T47D (cell line): ENCODE data around the gene PRUNE2.
"Not testable (repeated sequence)": the region's sequence is repeated elsewhere in the genome, so short reads cannot be mapped to it uniquely, and the experiment has no call there.

ENCODE experiments used
- DNase-seq, 2 experiments: peaks; one replicate each; pipeline versions ENCODE4 v3.0.0 to v3.0.0-alpha.2; 2011 to 2012; ENCODE audit warnings: low read depth in 1 of 2, low spot score in 1 of 2
- JUND ChIP-seq: IDR thresholded peaks from 2 replicates; pipeline ENCODE4 v1.6.1; 2012; ENCODE audit warnings: low read depth
- in situ Hi-C: cut with HindIII; loops from 2 replicates; pipeline ENCODE4 v1.10.0; 2016; ENCODE audit warnings: low sequenced_read_pairs, low pct_unique_long_range_greater_than_20kb

The PRUNE2 gene

GRCh38 chr9:76756941-76757673, 148.8 kb downstream of the PRUNE2 start:
- no peak for TF ChIP-seq JUND
- DNase-seq = no peak
- in situ Hi-C loops = no loop called here

DNA sequence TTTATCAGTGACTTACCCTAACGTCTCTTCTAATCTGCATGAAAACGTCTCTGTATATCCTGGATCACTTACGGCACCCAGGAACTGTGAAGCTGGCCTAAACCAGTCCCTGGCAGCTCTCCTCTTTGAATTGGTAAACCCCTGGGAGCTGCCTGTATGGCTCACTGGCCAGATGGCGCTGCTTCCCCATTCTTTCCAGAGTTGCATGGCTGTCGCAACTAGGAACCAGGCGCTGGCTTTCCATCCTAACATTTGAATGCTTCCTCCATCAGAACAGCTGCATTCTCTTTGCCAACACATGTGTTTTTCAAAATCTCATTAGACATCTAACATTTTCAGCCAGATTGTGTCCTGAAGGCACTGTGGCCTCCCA, 149.7 kb downstream of the PRUNE2 start:
- DNase-seq = peak in 1 of 2 experiments; percentile 52
- in situ Hi-C loops = no loop called here
- no peak for TF ChIP-seq JUND

GRCh38 chr9:76751001-76751400, 154.9 kb downstream of the PRUNE2 start:
- in situ Hi-C loops = no loop called here
- no peak for DNase-seq
- no peak for TF ChIP-seq JUND

- in situ Hi-C loops = no loop called here
- no peak for TF ChIP-seq JUND
- DNase-seq = no peak
These were observed 161.6 kb downstream of the PRUNE2 start for GRCh38 chr9:76744336-76744735.

DNA sequence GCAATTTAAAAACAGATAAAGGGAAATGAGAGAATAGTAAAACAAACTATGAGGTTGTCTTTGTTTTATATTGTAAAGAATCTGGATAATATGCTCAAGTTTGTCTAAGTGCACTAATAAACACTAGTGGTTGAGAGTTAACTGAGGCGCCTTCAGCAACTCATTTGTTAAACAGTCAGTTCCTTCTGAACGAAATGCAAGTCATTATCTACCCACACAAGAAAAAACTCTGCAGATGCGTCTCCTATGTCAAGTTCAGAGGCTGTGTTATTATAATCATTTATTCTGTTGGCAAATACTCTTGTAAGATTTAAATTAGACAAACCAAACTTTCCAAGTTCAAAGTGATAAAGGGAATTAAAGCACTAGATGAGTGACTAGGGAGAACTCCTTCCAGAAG, 162.0 kb downstream of the PRUNE2 start:
- no peak for TF ChIP-seq JUND
- no peak for DNase-seq
- in situ Hi-C loops = no loop called here

GRCh38 chr9:76742890-76743289, 163.0 kb downstream of the PRUNE2 start:
- in situ Hi-C loops, DNase-seq: not testable (repeated sequence)

GRCh38 chr9:76741524-76741923, 164.4 kb downstream of the PRUNE2 start:
- TF ChIP-seq JUND = no peak
- no peak for DNase-seq
- in situ Hi-C loops = no loop called here

GRCh38 chr9:76738402-76738801, 167.5 kb downstream of the PRUNE2 start:
- in situ Hi-C loops = no loop called here
- no peak for TF ChIP-seq JUND
- DNase-seq = no peak

DNA sequence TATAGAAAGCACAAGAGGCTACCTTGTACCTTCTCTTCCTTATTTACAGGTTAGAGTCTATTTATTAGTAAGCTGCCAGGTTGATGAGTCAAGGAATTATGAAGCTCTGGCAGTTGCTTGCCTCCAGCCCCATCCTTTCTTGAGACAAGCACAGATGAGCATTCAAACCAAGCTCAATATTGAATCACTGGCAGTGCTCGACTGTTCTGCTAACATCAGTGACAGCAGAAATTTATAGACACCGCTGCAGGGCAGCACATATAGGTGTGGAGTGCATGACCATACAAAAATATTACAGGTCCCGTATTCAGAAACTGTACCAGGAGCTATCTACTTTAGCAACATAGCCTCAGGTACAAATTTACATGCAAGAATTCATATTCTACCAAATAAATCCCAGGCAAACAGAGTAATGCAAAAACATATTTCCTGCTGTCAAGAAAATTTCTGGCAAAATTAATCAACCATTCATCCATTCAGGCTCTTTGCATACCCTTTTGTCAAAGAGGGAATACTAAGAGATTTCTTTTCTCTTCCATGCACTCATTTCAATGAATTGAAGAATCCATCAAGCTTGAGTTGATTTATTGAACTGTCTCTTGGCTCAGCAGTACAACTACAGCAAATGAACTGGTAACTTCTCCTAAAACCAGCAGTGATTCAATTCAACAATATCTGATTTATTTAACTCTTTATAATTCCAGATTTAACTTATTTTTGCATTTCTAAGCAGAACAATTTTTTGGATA, 168.6 kb downstream of the PRUNE2 start:
- in situ Hi-C loops = no loop called here
- DNase-seq = no peak
- no peak for TF ChIP-seq JUND

DNA sequence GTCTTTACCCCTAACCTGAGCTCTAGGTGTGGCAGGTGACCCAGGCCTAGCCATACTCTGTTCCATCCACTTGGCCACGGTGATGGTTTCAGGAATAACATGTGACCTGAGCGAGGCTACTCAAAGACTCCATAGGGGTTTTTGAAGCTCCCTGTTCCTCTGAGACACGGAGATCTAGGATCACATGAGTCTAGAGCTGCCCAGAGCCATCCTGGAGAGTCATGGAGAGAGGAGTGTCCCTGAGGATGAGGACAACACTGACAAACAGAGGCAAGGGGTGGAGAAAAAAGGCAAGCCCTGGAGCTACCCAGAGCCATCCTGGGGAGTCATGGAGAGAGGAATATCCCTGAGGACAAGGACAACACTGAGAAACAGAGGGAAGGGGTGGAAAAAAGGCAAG, 171.2 kb downstream of the PRUNE2 start:
- in situ Hi-C loops = no loop called here
- no peak for TF ChIP-seq JUND
- DNase-seq = no peak

- DNase-seq = no peak
- TF ChIP-seq JUND = no peak
- in situ Hi-C loops = no loop called here
These were observed 172.8 kb downstream of the PRUNE2 start for GRCh38 chr9:76733096-76733495.

DNA sequence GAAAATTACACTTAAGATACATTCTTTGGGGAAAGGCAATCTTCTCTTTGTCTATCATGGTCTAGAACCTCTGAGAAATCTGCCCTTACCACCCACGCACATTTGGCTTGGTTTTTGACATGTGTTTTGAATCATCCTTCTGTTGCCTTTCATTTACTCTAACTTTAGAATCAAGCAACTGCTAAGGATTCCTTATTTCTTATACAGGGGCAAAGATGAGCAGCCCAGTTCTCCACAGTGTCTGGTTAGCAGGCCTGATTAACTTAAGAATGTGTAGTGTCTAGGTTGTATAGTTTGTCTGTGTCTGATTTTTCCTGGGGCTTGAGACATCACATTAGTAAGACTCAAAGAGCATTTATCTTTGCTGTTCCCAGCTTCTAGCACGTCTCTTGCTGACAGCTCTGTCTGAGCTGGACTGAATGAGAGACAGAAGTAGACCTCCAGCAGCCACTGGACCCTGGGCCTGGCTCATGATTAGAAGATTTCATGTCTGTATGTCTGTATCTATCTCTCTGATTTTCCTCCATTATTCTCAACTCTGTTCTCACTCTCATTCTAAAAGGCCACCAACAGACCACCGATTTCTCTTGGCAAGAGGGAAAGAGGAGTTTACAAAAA, 173.5 kb downstream of the PRUNE2 start:
- in situ Hi-C loops = no loop called here
- no peak for TF ChIP-seq JUND
- no peak for DNase-seq

DNA sequence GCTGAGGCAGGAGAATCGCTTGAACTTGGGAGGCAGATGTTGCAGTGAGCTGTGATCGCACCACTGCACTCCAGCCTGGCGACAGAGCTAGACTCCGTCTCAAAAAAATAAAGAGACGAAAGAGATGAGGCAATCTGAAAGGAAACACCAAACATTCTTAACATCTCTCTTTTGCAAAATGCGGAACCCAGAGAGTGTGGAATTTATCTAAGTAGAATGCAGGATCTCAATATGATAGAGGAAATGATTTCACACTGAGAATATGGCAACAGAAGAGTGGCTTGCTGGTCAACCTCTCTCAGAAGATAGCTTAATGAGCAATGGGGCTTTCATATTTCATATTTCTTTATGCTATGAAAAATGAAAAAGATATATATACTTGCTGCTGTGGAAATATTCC, 175.1 kb downstream of the PRUNE2 start:
- TF ChIP-seq JUND = no peak
- in situ Hi-C loops = no loop called here
- no peak for DNase-seq
